HepG2 (cell line): Measurements from ENCODE around the gene ACTR3. TPM values are rescaled to one million over a fixed set of nuclear protein-coding genes. Genes with fewer than 3 reads are reported as not detected.

Source experiments
- ATF3 ChIP-seq: sonication (generic); formaldehyde crosslinking; IDR thresholded peaks from 2 replicates; pipeline ENCODE4 v1.4.0; 2020; ENCODE audit warnings: missing genetic modification reagents
- ETV6 ChIP-seq: sonication (generic); formaldehyde crosslinking; conservative IDR thresholded peaks from 2 replicates; pipeline ENCODE4 v1.4.0; 2020; ENCODE audit warnings: missing genetic modification reagents
- FOXJ3 ChIP-seq: sonication (generic); formaldehyde crosslinking; IDR thresholded peaks from 2 replicates; pipeline ENCODE4 v1.4.0; 2020; ENCODE audit warnings: missing genetic modification reagents, mild to moderate bottlenecking, borderline replicate concordance
- GTF2F1 ChIP-seq: fragments of 150-350 bp; IDR thresholded peaks from 2 replicates; pipeline ENCODE4 v1.6.1; 2014; ENCODE audit warnings: low read length
- IKZF5 ChIP-seq: IDR thresholded peaks from 2 replicates; pipeline ENCODE4 v1.6.1; 2018; ENCODE audit warnings: missing genetic modification reagents, mild to moderate bottlenecking, missing compliant biosample characterization
- KDM3A ChIP-seq: IDR thresholded peaks from 2 replicates; pipeline ENCODE4 v1.6.1; 2018; ENCODE audit warnings: low read depth, missing compliant biosample characterization
- KLF11 ChIP-seq: IDR thresholded peaks from 2 replicates; pipeline ENCODE4 v1.6.1; 2016; ENCODE audit warnings: missing compliant biosample characterization
- NPAS2 ChIP-seq: sonication (generic); formaldehyde crosslinking; IDR thresholded peaks from 2 replicates; pipeline ENCODE4 v1.8.0; 2022; ENCODE audit warnings: mild to moderate bottlenecking, missing genetic modification reagents, borderline replicate concordance
- NR2C2 ChIP-seq: sonication (generic); formaldehyde crosslinking; IDR thresholded peaks from 2 replicates; pipeline ENCODE4 v1.4.0; 2020; ENCODE audit warnings: missing genetic modification reagents, mild to moderate bottlenecking, moderate library complexity, borderline replicate concordance
- PATZ1 ChIP-seq: sonication (generic); formaldehyde crosslinking; IDR thresholded peaks from 2 replicates; pipeline ENCODE4 v1.4.0; 2020; ENCODE audit warnings: missing genetic modification reagents
- PAWR ChIP-seq: sonication (generic); formaldehyde crosslinking; IDR thresholded peaks from 2 replicates; pipeline ENCODE4 v1.4.0; 2020; ENCODE audit warnings: missing genetic modification reagents, mild to moderate bottlenecking, borderline replicate concordance
- POLR2AphosphoS2 ChIP-seq: IDR thresholded peaks from 2 replicates; pipeline ENCODE4 v1.6.1; 2011; ENCODE audit warnings: low read depth, low read length, improper control_type of control experiment
- SOX13 ChIP-seq, 3 experiments: fragments of 450-650 bp in 1 of 3; sonication (generic) in 1 of 3; formaldehyde crosslinking in 1 of 3; IDR thresholded peaks in 2 of 3; conservative IDR thresholded peaks in 1 of 3; 2 replicates each; pipeline versions ENCODE4 v1.5.0 to v1.6.1; 2016 to 2020; ENCODE audit warnings: antibody characterized with exemption in 1 of 3, mild to moderate bottlenecking in 1 of 3, missing compliant biosample characterization in 1 of 3, missing genetic modification reagents in 1 of 3, moderate library complexity in 1 of 3
- SRF ChIP-seq: IDR thresholded peaks from 2 replicates; pipeline ENCODE4 v1.6.1; 2011; ENCODE audit warnings: mild to moderate bottlenecking, low read depth, low read length, moderate library complexity
- TBX2 ChIP-seq: sonication (generic); formaldehyde crosslinking; IDR thresholded peaks from 2 replicates; pipeline ENCODE4 v1.5.0; 2020; ENCODE audit warnings: missing genetic modification reagents, mild to moderate bottlenecking, borderline replicate concordance
- UBTF ChIP-seq: sonication (generic); formaldehyde crosslinking; IDR thresholded peaks from 2 replicates; pipeline ENCODE4 v1.4.0; 2020; ENCODE audit warnings: mild to moderate bottlenecking, missing genetic modification reagents
- ZBTB3 ChIP-seq: sonication (generic); formaldehyde crosslinking; IDR thresholded peaks from 2 replicates; pipeline ENCODE4 v1.4.0; 2020; ENCODE audit warnings: low read depth, mild to moderate bottlenecking, moderate library complexity, missing genetic modification reagents, borderline replicate concordance
- ZC3H13 ChIP-seq: sonication (generic); formaldehyde crosslinking; IDR thresholded peaks from 2 replicates; pipeline ENCODE4 v1.8.1; 2023; ENCODE audit warnings: mild to moderate bottlenecking, missing genetic modification reagents, moderate library complexity
- ZNF17 ChIP-seq: sonication (generic); formaldehyde crosslinking; IDR thresholded peaks from 2 replicates; pipeline ENCODE4 v1.5.0; 2020; ENCODE audit warnings: mild to moderate bottlenecking, missing genetic modification reagents
- ZNF557 ChIP-seq: sonication (generic); formaldehyde crosslinking; IDR thresholded peaks from 2 replicates; pipeline ENCODE4 v1.4.0; 2020; ENCODE audit warnings: missing genetic modification reagents
- ZNF704 ChIP-seq: sonication (generic); formaldehyde crosslinking; IDR thresholded peaks from 2 replicates; pipeline ENCODE4 v1.8.1; 2023; ENCODE audit warnings: mild to moderate bottlenecking, inconsistent platforms, moderate library complexity, missing genetic modification reagents, borderline replicate concordance
- ZNF792 ChIP-seq: IDR thresholded peaks from 2 replicates; pipeline ENCODE4 v1.6.1; 2016
- ZSCAN29 ChIP-seq: sonication (generic); formaldehyde crosslinking; conservative IDR thresholded peaks from 2 replicates; pipeline ENCODE4 v1.4.0; 2020; ENCODE audit warnings: mild to moderate bottlenecking, missing genetic modification reagents
- polyA plus RNA-seq, 8 experiments: library from polyadenylated mRNA; depleted of rRNA in 3 of 8; stranded (reverse) in 7 of 8; unstranded in 1 of 8; fragments of >200 nt; fragmentation: Illumina TruSeq in 4 of 8; extraction: Trizol in 4 of 8; gene quantifications; 2 replicates each; pipeline versions ENCODE4 v1.2.1 to v1.2.3, GENCODE V29; 2011 to 2016; ENCODE audit warnings: low read depth in 4 of 8, missing spikeins in 1 of 8, mixed read lengths in 1 of 8; ENCODE audit not compliant: insufficient read depth in 1 of 8
- total RNA-seq, 5 experiments: library from RNA; depleted of rRNA; stranded (reverse); fragments of >200 nt; fragmentation: Illumina TruSeq; extraction: Trizol; gene quantifications; 2 replicates each; pipeline ENCODE4 v1.2.3, GENCODE V29; 2016; ENCODE audit warnings: low read depth in 1 of 5
- TF ChIP-seq, protein P1 (sequence below): IDR thresholded peaks from 2 replicates; pipeline ENCODE4 v1.6.1; 2016; ENCODE audit warnings: low read depth, borderline replicate concordance

Gene ACTR3
- total and polyA plus RNA-seq, 2 of the 13 experiments (the other 11 are each of a cell fraction or from before 2014, with no cell fraction given) = 123 to 225 TPM

GRCh38 chr2:113974727-113975126, 84.8 kb downstream of the ACTR3 start (continued):
- TF ChIP-seq FOXJ3 (CRISPR knock-in tag) = no peak
- TF ChIP-seq KLF11 = no peak
- no peak for TF ChIP-seq ZNF704 (CRISPR knock-in tag)
- TF ChIP-seq SRF = no peak
- no peak for TF ChIP-seq ZNF792 (CRISPR knock-in tag)
- peak; percentile 40; the same call in 1 of the 2 replicates for TF ChIP-seq IKZF5 (CRISPR knock-in tag)
- no peak for TF ChIP-seq ZC3H13 (CRISPR knock-in tag)
- no peak; the same call in 1 of the 2 replicates for TF ChIP-seq TBX2 (CRISPR knock-in tag)
- TF ChIP-seq NR2C2 (CRISPR knock-in tag) = no peak
- no peak for TF ChIP-seq POLR2AphosphoS2
- TF ChIP-seq, protein P1, sequence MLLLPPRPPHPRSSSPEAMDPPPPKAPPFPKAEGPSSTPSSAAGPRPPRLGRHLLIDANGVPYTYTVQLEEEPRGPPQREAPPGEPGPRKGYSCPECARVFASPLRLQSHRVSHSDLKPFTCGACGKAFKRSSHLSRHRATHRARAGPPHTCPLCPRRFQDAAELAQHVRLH = no peak
- TF ChIP-seq PAWR (CRISPR knock-in tag) = no peak
- TF ChIP-seq ZNF557 (CRISPR knock-in tag) = no peak
- TF ChIP-seq UBTF (CRISPR knock-in tag) = peak; percentile 26; the same call in 1 of the 2 replicates
- no peak for TF ChIP-seq ZSCAN29 (CRISPR knock-in tag)
- no peak for TF ChIP-seq KDM3A (CRISPR knock-in tag)
- TF ChIP-seq GTF2F1 = no peak
- TF ChIP-seq SOX13 (IDR thresholded peaks at IDR 0.05) = no peak
- TF ChIP-seq SOX13 (CRISPR knock-in tag; conservative IDR thresholded peaks at IDR 0.05 in 1 of 2, IDR thresholded peaks at IDR 0.05 in 1 of 2) = peak in 1 of 2 experiments; percentile 81; a peak in 2 of 4 replicates
- TF ChIP-seq PATZ1 (CRISPR knock-in tag) = 0 out of 2 replicates have a peak, but pooled peaks have one; percentile 25
- no peak for TF ChIP-seq ZNF17 (CRISPR knock-in tag)
- no peak for TF ChIP-seq ETV6 (CRISPR knock-in tag)
- TF ChIP-seq NPAS2 = no peak
- no peak for TF ChIP-seq ZBTB3 (CRISPR knock-in tag)
- no peak for TF ChIP-seq ATF3 (CRISPR knock-in tag)
